Measurements from ENCODE around the gene ZFYVE21. TPM values are rescaled to one million over a fixed set of nuclear protein-coding genes. Genes with fewer than 3 reads are reported as not detected.

ZFYVE21 gene
- polyA plus RNA-seq, 1 donor: 60.5 TPM

DNA sequence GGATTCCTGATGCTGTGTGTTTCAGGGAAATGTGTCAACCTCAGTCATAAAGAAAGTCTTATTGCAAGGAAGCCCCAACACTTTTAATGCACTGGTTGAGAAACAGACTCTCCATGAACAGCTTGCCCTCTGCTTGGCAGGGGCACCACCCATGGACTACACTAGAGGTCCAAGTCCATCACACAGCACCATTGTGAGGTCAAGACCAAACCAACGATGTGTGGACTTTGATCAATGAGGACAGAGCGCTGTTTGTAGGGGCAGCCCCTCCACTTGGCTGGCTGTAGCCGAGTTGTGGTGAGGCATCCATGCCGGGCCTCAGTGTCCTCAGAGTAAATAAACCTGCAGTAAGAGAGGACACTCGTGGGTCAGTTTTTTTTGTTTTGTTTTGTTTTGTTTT lies 29.8 kb downstream of the ZFYVE21 start:
- H3K4me1 ChIP-seq (ENCODE audit: control insufficient read depth, insufficient read depth, low read length): peaks cover 20% of the 10 kb centered on the region
- no CpG with 5 or more reads among the region's 5 CpGs for WGBS (ENCODE audit: insufficient coverage, low lambda C conversion rate)
- H3K27me3 ChIP-seq (ENCODE audit: control insufficient read depth, insufficient read depth, low read length): no peaks in the 10 kb centered on the region
- no peak overlapping the region for H3K4me3 ChIP-seq (ENCODE audit: low read length)
- no peak overlapping the region for H3K27ac ChIP-seq (ENCODE audit: low read length)
- H3K9me3 ChIP-seq (ENCODE audit: control insufficient read depth, low read depth, low read length): no peaks in the 10 kb centered on the region
- H3K36me3 ChIP-seq (ENCODE audit: control insufficient read depth, insufficient read depth, low read length): peaks cover 49% of the 10 kb centered on the region
- DNase-seq: peak; percentile 29 to 76

DNA sequence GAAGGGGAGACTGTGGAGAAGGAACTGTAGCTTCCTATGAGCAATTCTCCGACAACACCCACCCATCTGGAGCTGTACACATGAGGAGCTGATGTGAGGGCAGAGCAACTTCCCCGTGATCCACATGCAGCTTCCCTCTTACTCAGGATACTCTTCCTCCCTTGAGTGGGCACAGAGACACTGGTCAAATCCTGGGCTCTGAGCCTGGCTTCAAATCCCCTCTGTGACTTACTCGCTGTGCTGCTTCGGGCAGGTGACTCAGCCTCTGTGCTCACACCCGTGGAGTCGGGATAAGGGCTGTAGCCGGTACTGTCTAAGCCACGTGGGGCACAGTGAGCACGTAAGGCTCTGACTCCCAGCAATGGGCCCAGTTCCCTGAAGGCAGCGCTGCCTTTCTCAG lies 31.1 kb downstream of the ZFYVE21 start:
- no peak for DNase-seq
- peaks cover 20% of the 10 kb centered on the region for H3K4me1 ChIP-seq (ENCODE audit: control insufficient read depth, insufficient read depth, low read length)
- no peaks in the 10 kb centered on the region for H3K9me3 ChIP-seq (ENCODE audit: control insufficient read depth, low read depth, low read length)
- H3K4me3 ChIP-seq (ENCODE audit: low read length): no peak overlapping the region
- no CpG with 5 or more reads among the region's 10 CpGs for WGBS (ENCODE audit: insufficient coverage, low lambda C conversion rate)
- H3K36me3 ChIP-seq (ENCODE audit: control insufficient read depth, insufficient read depth, low read length): peaks cover 42% of the 10 kb centered on the region
- no peaks in the 10 kb centered on the region for H3K27me3 ChIP-seq (ENCODE audit: control insufficient read depth, insufficient read depth, low read length)
- peak overlapping the region; percentile 13 for H3K27ac ChIP-seq (ENCODE audit: low read length)

DNA sequence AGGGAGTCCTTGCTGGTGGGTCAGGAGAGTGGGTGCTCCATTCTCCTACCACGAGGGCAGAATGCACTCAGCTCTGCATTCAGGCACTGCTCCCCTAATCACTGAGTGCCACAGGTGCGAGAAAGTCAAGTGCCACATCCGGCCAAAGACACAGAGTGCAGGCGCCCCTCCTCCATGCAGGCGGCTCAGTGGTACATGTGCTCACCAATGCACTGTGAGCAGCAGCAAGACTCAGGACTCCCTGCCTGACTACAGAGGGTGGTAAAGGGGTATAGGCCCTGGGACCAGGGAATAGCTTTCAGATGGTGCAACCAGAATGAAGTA lies 32.9 kb downstream of the ZFYVE21 start:
- no peak for DNase-seq
- Histone ChIP-seq H3K36me3 (ENCODE audit: control insufficient read depth, insufficient read depth, low read length) (peaks cover 37% of the 10 kb centered on the region), H3K4me3 (ENCODE audit: low read length) (no peak overlapping the region)

DNA sequence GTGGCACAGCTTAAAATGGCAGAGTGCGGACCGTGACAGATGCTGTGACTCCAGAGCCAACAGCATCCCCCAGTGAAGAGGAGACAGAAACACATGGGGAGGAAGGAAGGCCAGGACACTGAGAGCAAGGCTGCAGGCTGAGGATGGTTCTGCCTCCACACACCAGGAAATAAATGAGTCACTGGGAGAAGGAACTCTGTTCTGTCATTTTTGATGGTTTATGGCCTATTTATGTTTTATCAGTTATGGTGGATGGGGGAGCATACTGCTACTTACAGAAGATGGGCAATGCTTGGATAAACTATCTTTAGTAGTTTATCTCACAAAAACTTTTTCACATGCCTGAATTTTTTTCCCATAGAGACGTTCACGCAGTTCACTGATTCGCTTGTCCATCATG lies 33.8 kb downstream of the ZFYVE21 start:
- no CpG with 5 or more reads among the region's 5 CpGs for WGBS (ENCODE audit: insufficient coverage, low lambda C conversion rate)
- DNase-seq: peak in 1 of 2 donors; percentile 58
- H3K36me3 ChIP-seq (ENCODE audit: control insufficient read depth, insufficient read depth, low read length): peaks cover 30% of the 10 kb centered on the region
- H3K4me1 ChIP-seq (ENCODE audit: control insufficient read depth, insufficient read depth, low read length): peaks cover 17% of the 10 kb centered on the region
- H3K27me3 ChIP-seq (ENCODE audit: control insufficient read depth, insufficient read depth, low read length): no peaks in the 10 kb centered on the region
- H3K9me3 ChIP-seq (ENCODE audit: control insufficient read depth, low read depth, low read length): no peaks in the 10 kb centered on the region
- no peak overlapping the region for H3K27ac ChIP-seq (ENCODE audit: low read length)
- no peak overlapping the region for H3K4me3 ChIP-seq (ENCODE audit: low read length)

More for the DNA sequence above, 32.9 kb downstream of the ZFYVE21 start:
- H3K4me1 ChIP-seq (ENCODE audit: control insufficient read depth, insufficient read depth, low read length): peaks cover 20% of the 10 kb centered on the region
- no peaks in the 10 kb centered on the region for H3K27me3 ChIP-seq (ENCODE audit: control insufficient read depth, insufficient read depth, low read length)
- WGBS (ENCODE audit: insufficient coverage, low lambda C conversion rate): no CpG with 5 or more reads among the region's 5 CpGs
- no peaks in the 10 kb centered on the region for H3K9me3 ChIP-seq (ENCODE audit: control insufficient read depth, low read depth, low read length)
- peak overlapping the region; percentile 48 for H3K27ac ChIP-seq (ENCODE audit: low read length)

DNA sequence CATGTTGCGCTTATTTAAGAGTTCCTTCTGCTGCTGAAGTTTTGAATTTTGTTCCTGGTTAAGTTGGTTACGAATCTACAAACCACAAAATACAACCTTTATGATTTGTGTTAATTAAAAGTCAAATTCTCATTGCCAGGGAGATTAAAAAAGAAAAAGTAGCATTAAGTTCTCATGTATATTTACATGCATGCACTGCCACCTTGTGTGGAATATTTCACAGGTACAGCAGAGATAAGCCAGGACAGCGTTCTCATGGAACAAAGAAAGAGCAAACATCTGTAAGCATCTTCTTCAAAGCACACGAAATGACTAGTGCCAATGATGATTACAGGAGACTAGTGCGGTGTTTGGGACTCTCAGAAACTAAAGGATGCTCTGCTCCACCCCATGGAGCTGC lies 34.2 kb downstream of the ZFYVE21 start:
- Histone ChIP-seq H3K27me3 (ENCODE audit: control insufficient read depth, insufficient read depth, low read length) (no peaks in the 10 kb centered on the region), H3K4me3 (ENCODE audit: low read length) (no peak overlapping the region), H3K27ac (ENCODE audit: low read length) (no peak overlapping the region), H3K4me1 (ENCODE audit: control insufficient read depth, insufficient read depth, low read length) (peaks cover 13% of the 10 kb centered on the region), H3K9me3 (ENCODE audit: control insufficient read depth, low read depth, low read length) (no peaks in the 10 kb centered on the region), H3K36me3 (ENCODE audit: control insufficient read depth, insufficient read depth, low read length) (peaks cover 26% of the 10 kb centered on the region)
- WGBS (ENCODE audit: insufficient coverage, low lambda C conversion rate): no CpG with 5 or more reads among the region's 5 CpGs
- no peak for DNase-seq

DNA sequence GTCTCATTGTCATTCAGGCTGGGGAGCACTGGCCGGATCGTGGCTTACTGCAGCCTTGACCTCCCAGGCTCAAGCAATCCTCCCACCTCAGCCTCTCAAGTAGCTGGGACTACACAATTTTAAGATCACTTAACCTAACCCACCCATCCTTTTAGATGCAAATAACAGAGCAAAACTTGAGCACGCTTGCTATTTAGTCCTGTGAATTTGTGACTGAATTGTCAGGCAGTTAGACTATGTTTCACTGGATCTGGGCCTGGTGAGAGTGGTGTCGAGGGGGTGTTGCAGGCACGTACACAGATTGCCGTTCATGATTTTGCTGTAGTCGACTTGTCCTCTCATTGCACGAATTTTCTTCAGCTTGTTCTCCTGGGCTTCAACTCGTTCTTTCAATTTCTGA lies 38.2 kb downstream of the ZFYVE21 start:
- Histone ChIP-seq H3K4me1 (ENCODE audit: control insufficient read depth, insufficient read depth, low read length) (no peaks in the 10 kb centered on the region), H3K27me3 (ENCODE audit: control insufficient read depth, insufficient read depth, low read length) (no peaks in the 10 kb centered on the region), H3K9me3 (ENCODE audit: control insufficient read depth, low read depth, low read length) (no peaks in the 10 kb centered on the region), H3K27ac (ENCODE audit: low read length) (no peak overlapping the region), H3K4me3 (ENCODE audit: low read length) (no peak overlapping the region), H3K36me3 (ENCODE audit: control insufficient read depth, insufficient read depth, low read length) (peaks cover 15% of the 10 kb centered on the region)
- DNase-seq: no peak
- 80% methylated on average over 2 of the region's 9 CpGs for WGBS (ENCODE audit: insufficient coverage, low lambda C conversion rate)

DNA sequence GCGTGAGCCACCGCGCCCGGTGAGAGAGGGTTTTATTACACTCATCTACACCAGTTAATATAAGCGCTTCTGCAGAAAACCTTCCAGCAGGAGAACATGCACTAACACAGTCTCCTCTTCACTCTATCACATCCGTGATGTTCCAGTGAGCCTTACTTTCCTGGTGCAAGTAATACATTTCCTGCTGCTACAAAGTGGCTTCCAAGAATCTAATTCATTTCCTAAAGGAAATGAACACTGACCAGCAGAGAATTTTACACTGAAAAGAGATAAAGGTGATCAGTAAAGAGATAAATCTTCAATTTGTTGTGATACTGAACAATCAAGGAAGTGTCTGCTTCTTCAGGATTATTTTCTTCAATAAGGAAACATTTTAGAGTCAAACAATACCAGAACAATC lies 39.5 kb downstream of the ZFYVE21 start:
- Histone ChIP-seq H3K4me1 (ENCODE audit: control insufficient read depth, insufficient read depth, low read length) (no peaks in the 10 kb centered on the region), H3K27ac (ENCODE audit: low read length) (no peak overlapping the region), H3K9me3 (ENCODE audit: control insufficient read depth, low read depth, low read length) (no peaks in the 10 kb centered on the region), H3K36me3 (ENCODE audit: control insufficient read depth, insufficient read depth, low read length) (peaks cover 11% of the 10 kb centered on the region), H3K4me3 (ENCODE audit: low read length) (no peak overlapping the region), H3K27me3 (ENCODE audit: control insufficient read depth, insufficient read depth, low read length) (no peaks in the 10 kb centered on the region)
- no CpG with 5 or more reads among the region's 6 CpGs for WGBS (ENCODE audit: insufficient coverage, low lambda C conversion rate)
- no peak for DNase-seq

DNA sequence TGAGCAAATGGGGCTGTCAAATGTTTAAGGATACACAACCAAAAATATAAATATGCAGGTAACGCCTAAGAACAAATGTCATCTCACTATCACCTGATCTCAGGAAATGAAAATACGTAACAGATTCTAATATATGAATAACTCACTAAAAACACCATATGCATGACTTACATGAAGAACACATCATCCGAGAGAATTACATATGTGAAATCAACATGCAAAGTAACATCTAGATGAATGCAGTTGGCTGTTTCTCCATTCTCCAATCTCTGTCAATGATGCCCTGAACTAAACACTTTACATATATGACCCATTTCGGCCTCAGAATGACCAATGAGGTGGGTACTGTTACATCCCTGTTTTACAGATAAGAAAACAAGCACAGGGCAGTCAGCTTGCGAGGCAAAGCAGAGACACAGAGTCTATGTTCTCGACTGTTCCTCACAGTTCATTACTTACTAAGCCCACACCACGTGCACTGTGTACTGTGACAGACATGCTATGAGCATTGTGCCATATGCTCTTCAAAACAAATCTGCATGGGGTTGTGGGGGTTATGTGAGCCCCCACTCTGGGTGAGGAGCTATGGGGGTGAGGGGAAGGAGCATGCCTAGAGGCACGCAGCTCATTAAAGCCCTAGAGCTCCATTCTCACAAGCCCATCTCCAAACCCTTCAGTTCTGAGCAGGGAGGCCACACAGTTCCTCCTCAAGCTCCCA lies 42.6 kb downstream of the ZFYVE21 start:
- WGBS (ENCODE audit: insufficient coverage, low lambda C conversion rate): 90% methylated on average over 2 of the region's 8 CpGs
- H3K9me3 ChIP-seq (ENCODE audit: control insufficient read depth, low read depth, low read length): no peaks in the 10 kb centered on the region
- no peak overlapping the region for H3K27ac ChIP-seq (ENCODE audit: low read length)
- peaks cover 3% of the 10 kb centered on the region for H3K36me3 ChIP-seq (ENCODE audit: control insufficient read depth, insufficient read depth, low read length)
- DNase-seq: no peak
- H3K27me3 ChIP-seq (ENCODE audit: control insufficient read depth, insufficient read depth, low read length): no peaks in the 10 kb centered on the region
- no peak overlapping the region for H3K4me3 ChIP-seq (ENCODE audit: low read length)
- H3K4me1 ChIP-seq (ENCODE audit: control insufficient read depth, insufficient read depth, low read length): no peaks in the 10 kb centered on the region

DNA sequence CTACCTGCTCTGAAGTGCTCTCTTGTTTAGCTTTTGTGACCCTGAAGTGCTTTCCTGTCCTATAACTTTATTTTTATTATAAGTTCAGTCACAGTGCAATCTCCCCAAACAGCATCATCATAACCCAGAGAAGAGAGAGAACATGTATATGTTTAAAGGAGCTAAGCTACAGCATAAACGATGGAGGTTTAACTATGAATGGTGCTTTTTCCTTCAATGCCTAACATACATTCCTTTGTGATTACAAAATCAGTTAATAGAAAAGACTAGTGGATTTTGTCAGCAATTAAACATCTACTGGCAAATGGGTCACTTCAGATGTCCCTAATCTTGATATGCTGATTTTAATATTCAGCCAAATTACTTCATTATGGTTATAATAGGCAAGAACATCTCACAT lies 46.4 kb downstream of the ZFYVE21 start:
- WGBS (ENCODE audit: insufficient coverage, low lambda C conversion rate): no CpG with 5 or more reads among the region's 1 CpG
- H3K4me3 ChIP-seq (ENCODE audit: low read length): no peak overlapping the region
- DNase-seq: no peak
- H3K9me3 ChIP-seq (ENCODE audit: control insufficient read depth, low read depth, low read length): no peaks in the 10 kb centered on the region
- H3K36me3 ChIP-seq (ENCODE audit: control insufficient read depth, insufficient read depth, low read length): peaks cover 9% of the 10 kb centered on the region
- H3K4me1 ChIP-seq (ENCODE audit: control insufficient read depth, insufficient read depth, low read length): no peaks in the 10 kb centered on the region
- no peak overlapping the region for H3K27ac ChIP-seq (ENCODE audit: low read length)
- H3K27me3 ChIP-seq (ENCODE audit: control insufficient read depth, insufficient read depth, low read length): no peaks in the 10 kb centered on the region

DNA sequence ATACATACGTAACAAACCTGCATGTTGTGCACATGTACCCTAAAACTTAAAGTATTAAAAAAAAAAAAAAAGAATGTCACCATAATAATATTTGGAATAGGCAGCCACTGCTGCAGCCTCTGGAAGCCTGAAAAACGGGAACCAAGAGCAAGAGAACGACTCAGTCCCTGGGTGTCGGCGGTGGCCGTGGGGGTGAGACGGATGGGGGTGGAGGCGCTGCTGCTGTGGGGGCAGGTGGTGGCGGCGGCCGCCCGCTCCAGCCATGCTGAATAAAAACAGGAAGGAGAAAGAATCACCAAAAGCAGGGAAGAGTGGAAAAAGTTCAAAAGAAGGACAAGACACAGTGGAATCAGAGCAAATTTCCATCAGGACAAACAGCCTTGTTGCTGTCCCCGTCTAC lies 46.9 kb downstream of the ZFYVE21 start:
- Histone ChIP-seq H3K9me3 (ENCODE audit: control insufficient read depth, low read depth, low read length) (no peaks in the 10 kb centered on the region), H3K27ac (ENCODE audit: low read length) (no peak overlapping the region), H3K4me3 (ENCODE audit: low read length) (no peak overlapping the region), H3K4me1 (ENCODE audit: control insufficient read depth, insufficient read depth, low read length) (no peaks in the 10 kb centered on the region), H3K36me3 (ENCODE audit: control insufficient read depth, insufficient read depth, low read length) (peaks cover 9% of the 10 kb centered on the region), H3K27me3 (ENCODE audit: control insufficient read depth, insufficient read depth, low read length) (no peaks in the 10 kb centered on the region)
- WGBS (ENCODE audit: insufficient coverage, low lambda C conversion rate): 60% methylated on average over 2 of the region's 13 CpGs
- no peak for DNase-seq
